Neural cell (in vitro differentiated cells): ENCODE data around the gene PUM1. TPM values are rescaled to one million over a fixed set of nuclear protein-coding genes. Genes with fewer than 3 reads are reported as not detected.

Source experiments
- H2AFZ ChIP-seq: fragments of 200-600, 300-800 bp; sonication (generic), shearing (Covaris generic); 2 replicates; pipeline ENCODE4 v1.6.0; 2014; ENCODE audit warnings: low read depth, mild to moderate bottlenecking, antibody characterized with exemption, low read length, moderate library complexity
- H3F3A ChIP-seq: fragments of 200-600 bp; shearing (Covaris generic); 2 replicates; pipeline ENCODE4 v1.6.1; 2016; ENCODE audit warnings: mild to moderate bottlenecking, moderate library complexity, mixed read lengths, antibody characterized with exemption, low read length; ENCODE audit not compliant: insufficient read depth, poor library complexity, severe bottlenecking
- H3K27ac ChIP-seq: fragments of 200-600, 300-800 bp; sonication (generic), shearing (Covaris generic); 2 replicates; pipeline ENCODE4 v1.5.1; 2014; ENCODE audit warnings: mild to moderate bottlenecking, low read length, moderate library complexity
- H3K27me3 ChIP-seq: fragments of 300-800, 200-600 bp; sonication (generic), shearing (Covaris generic); 2 replicates; pipeline ENCODE4 v1.6.0; 2014; ENCODE audit warnings: mild to moderate bottlenecking, low read depth, low read length, moderate library complexity; ENCODE audit not compliant: insufficient read depth
- H3K36me3 ChIP-seq: fragments of 300-800, 200-600 bp; sonication (generic), shearing (Covaris generic); 2 replicates; pipeline ENCODE4 v1.5.1; 2014; ENCODE audit warnings: mild to moderate bottlenecking, antibody characterized with exemption, low read length, moderate library complexity; ENCODE audit not compliant: insufficient read depth
- H3K4me2 ChIP-seq: fragments of 300-800, 200-600 bp; sonication (generic), shearing (Covaris generic); 2 replicates; pipeline ENCODE4 v1.6.0; 2014; ENCODE audit warnings: mild to moderate bottlenecking, low read length
- H3K4me3 ChIP-seq: fragments of 300-800, 200-600 bp; sonication (generic), shearing (Covaris generic); 2 replicates; pipeline ENCODE4 v1.5.1; 2014; ENCODE audit warnings: mild to moderate bottlenecking, low read length, moderate library complexity
- H3K79me2 ChIP-seq: fragments of 200-600 bp; shearing (Covaris generic); replicated peaks from 2 replicates; pipeline ENCODE4 v1.6.0; 2014; ENCODE audit warnings: mild to moderate bottlenecking, low read length, moderate library complexity; ENCODE audit not compliant: insufficient read depth
- H3K9ac ChIP-seq: fragments of 300-800, 200-600 bp; sonication (generic), shearing (Covaris generic); 2 replicates; pipeline ENCODE4 v1.6.1; 2016; ENCODE audit warnings: mild to moderate bottlenecking, low read length, mixed read lengths
- H3K9me2 ChIP-seq: fragments of 200-600 bp; shearing (Covaris generic); 2 replicates; pipeline ENCODE4 v1.6.1; 2016; ENCODE audit warnings: mild to moderate bottlenecking, low read length, mixed read lengths; ENCODE audit not compliant: insufficient read depth
- H3K9me3 ChIP-seq: fragments of 200-600, 300-800 bp; sonication (generic), shearing (Covaris generic); 2 replicates; pipeline ENCODE4 v1.6.1; 2016; ENCODE audit warnings: mild to moderate bottlenecking, mixed run types, low read length, moderate library complexity, mixed read lengths
- H4K20me1 ChIP-seq: fragments of 200-600 bp; shearing (Covaris generic); 2 replicates; pipeline ENCODE4 v1.6.1; 2016; ENCODE audit warnings: mild to moderate bottlenecking, mixed run types; ENCODE audit not compliant: insufficient read depth
- CTCF ChIP-seq: fragments of 450-650 bp; IDR thresholded peaks from 2 replicates; pipeline ENCODE4 v1.5.1; 2014; ENCODE audit warnings: antibody characterized with exemption, mild to moderate bottlenecking, moderate library complexity; ENCODE audit not compliant: poor library complexity, severe bottlenecking
- EP300 ChIP-seq: fragments of 450-650 bp; conservative IDR thresholded peaks from 2 replicates; pipeline ENCODE4 v1.6.1; 2014; ENCODE audit warnings: antibody characterized with exemption, mild to moderate bottlenecking, moderate library complexity; ENCODE audit not compliant: poor library complexity, severe bottlenecking
- EZH2 ChIP-seq: fragments of 200-600, 300-800 bp; shearing (Covaris generic), sonication (generic); IDR thresholded peaks from 2 replicates; pipeline ENCODE4 v1.6.1; 2014; ENCODE audit warnings: antibody characterized with exemption, low read length, borderline replicate concordance, mild to moderate bottlenecking; ENCODE audit not compliant: insufficient read depth, poor library complexity, severe bottlenecking
- MXI1 ChIP-seq: fragments of 450-650 bp; conservative IDR thresholded peaks from 2 replicates; pipeline ENCODE4 v1.6.1; 2014; ENCODE audit warnings: antibody characterized with exemption, mild to moderate bottlenecking; ENCODE audit not compliant: poor library complexity, severe bottlenecking
- POLR2AphosphoS5 ChIP-seq: IDR thresholded peaks from 2 replicates; pipeline ENCODE4 v1.6.1; 2012
- RAD21 ChIP-seq: fragments of 450-650 bp; conservative IDR thresholded peaks from 2 replicates; pipeline ENCODE4 v1.6.1; 2014; ENCODE audit warnings: antibody characterized with exemption, mild to moderate bottlenecking, moderate library complexity
- REST ChIP-seq: IDR thresholded peaks from 2 replicates; pipeline ENCODE4 v1.6.1; 2012; ENCODE audit warnings: borderline replicate concordance
- SMC3 ChIP-seq: fragments of 450-650 bp; conservative IDR thresholded peaks from 2 replicates; pipeline ENCODE4 v1.6.1; 2014; ENCODE audit warnings: antibody characterized with exemption, mild to moderate bottlenecking, moderate library complexity; ENCODE audit not compliant: poor library complexity
- TAF1 ChIP-seq: IDR thresholded peaks from 2 replicates; pipeline ENCODE4 v1.6.1; 2012; ENCODE audit warnings: low read depth
- polyA plus RNA-seq: library from polyadenylated mRNA; depleted of rRNA; stranded (reverse); fragments of >200 nt; gene quantifications from 2 replicates; pipeline ENCODE4 v1.2.3, GENCODE V29; 2014

Gene PUM1
- polyA plus RNA-seq, 1 donor from 2014 or later = 60.8 TPM

- Histone ChIP-seq H3K36me3 (peaks cover 8% of the 10 kb centered on the region), H4K20me1 (peaks cover 9% of the 10 kb centered on the region), H3K27ac (no peak overlapping the region), H3K9me3 (no peaks in the 10 kb centered on the region), H3K27me3 (no peaks in the 10 kb centered on the region), H3F3A (no peaks in the 10 kb centered on the region), H3K9ac (no peak overlapping the region), H3K4me3 (no peak overlapping the region), H3K9me2 (no peaks in the 10 kb centered on the region), H3K79me2 (peaks cover 90% of the 10 kb centered on the region), H3K4me2 (no peak overlapping the region), H2AFZ (no peak overlapping the region)
- no peak for TF ChIP-seq MXI1
- no peak for TF ChIP-seq REST
- TF ChIP-seq TAF1 = no peak
- no peak for TF ChIP-seq POLR2AphosphoS5
- no peak for TF ChIP-seq EP300
- TF ChIP-seq CTCF = no peak
- no peak for TF ChIP-seq SMC3
- no peak for TF ChIP-seq EZH2
- TF ChIP-seq RAD21 = no peak
Observed at GRCh38 chr1:31005198-31005597, 60.3 kb downstream of the PUM1 start.

GRCh38 chr1:31004231-31004621 is 61.3 kb downstream of the PUM1 start:
- Histone ChIP-seq H3F3A (no peaks in the 10 kb centered on the region), H3K9me3 (no peaks in the 10 kb centered on the region), H3K27me3 (no peaks in the 10 kb centered on the region), H3K79me2 (peaks cover 87% of the 10 kb centered on the region), H3K36me3 (peaks cover 8% of the 10 kb centered on the region), H3K4me2 (no peak overlapping the region), H3K9me2 (no peaks in the 10 kb centered on the region), H3K27ac (no peak overlapping the region), H3K4me3 (no peak overlapping the region), H2AFZ (no peak overlapping the region), H4K20me1 (peaks cover 5% of the 10 kb centered on the region), H3K9ac (no peak overlapping the region)
- TF ChIP-seq EP300 (no peak), EZH2 (no peak), RAD21 (no peak), TAF1 (no peak), MXI1 (no peak), SMC3 (no peak), POLR2AphosphoS5 (no peak), REST (no peak), CTCF (no peak)
